ENCODE measurements around the gene TBRG4.

The TBRG4 gene

DNA sequence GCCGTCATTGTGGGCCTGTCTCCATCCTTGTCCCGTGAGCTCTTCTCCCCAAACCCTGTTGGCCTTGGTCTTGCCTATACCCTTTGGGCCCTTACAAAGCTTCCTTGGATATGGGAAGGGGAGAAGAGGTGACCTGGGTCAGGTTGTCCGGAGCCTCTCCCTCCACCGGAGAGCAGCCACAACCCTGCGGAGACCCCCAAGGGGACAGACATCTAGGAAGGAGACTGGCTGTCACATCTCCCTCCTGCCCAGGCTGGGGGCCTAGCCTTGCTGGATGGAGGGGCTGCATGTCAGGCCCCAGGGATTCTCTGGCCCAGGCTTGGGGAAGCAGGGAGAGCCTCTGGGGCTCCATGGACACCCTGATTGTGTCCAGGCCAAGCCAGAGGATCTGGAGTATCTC lies 34.6 kb downstream of the TBRG4 start:
- no peak for ATAC-seq
- TF ChIP-seq SNAI2 (CRISPR knock-in tag; IDR thresholded peaks at IDR 0.05) (no peak), ZNF8 (CRISPR knock-in tag; IDR thresholded peaks at IDR 0.05) (no peak)

GRCh38 chr7:45075871-45076796 lies 35.4 kb downstream of the TBRG4 start:
- no peak for ATAC-seq
- TF ChIP-seq ESRRG (CRISPR knock-in tag; IDR thresholded peaks at IDR 0.05) (no peak), TCF4 (CRISPR knock-in tag; IDR thresholded peaks at IDR 0.05; ENCODE audit: borderline replicate concordance) (no peak), OSR1 (CRISPR knock-in tag; IDR thresholded peaks at IDR 0.05) (no peak), ISL1 (CRISPR knock-in tag; IDR thresholded peaks at IDR 0.05) (no peak), TSHZ2 (CRISPR knock-in tag; IDR thresholded peaks at IDR 0.05) (no peak), ZNF8 (CRISPR knock-in tag; IDR thresholded peaks at IDR 0.05) (no peak), GLIS3 (CRISPR knock-in tag; IDR thresholded peaks at IDR 0.05) (no peak), ZNF70 (CRISPR knock-in tag; IDR thresholded peaks at IDR 0.05) (no peak), ZC3H10 (CRISPR knock-in tag; IDR thresholded peaks at IDR 0.05) (no peak), ZFP3 (CRISPR knock-in tag; IDR thresholded peaks at IDR 0.05) (no peak), ZFP30 (CRISPR knock-in tag; IDR thresholded peaks at IDR 0.05) (no peak), ARNTL (CRISPR knock-in tag; IDR thresholded peaks at IDR 0.05; ENCODE audit: borderline replicate concordance, low read depth) (no peak), RARB (CRISPR knock-in tag; IDR thresholded peaks at IDR 0.05) (no peak)

- TF ChIP-seq RARB (CRISPR knock-in tag; IDR thresholded peaks at IDR 0.05) (no peak), POU6F1 (CRISPR knock-in tag; IDR thresholded peaks at IDR 0.05; ENCODE audit: borderline replicate concordance, low read depth) (no peak), TOX (CRISPR knock-in tag; IDR thresholded peaks at IDR 0.05; ENCODE audit: borderline replicate concordance) (no peak), ZC3H10 (CRISPR knock-in tag; IDR thresholded peaks at IDR 0.05) (no peak), CREB5 (CRISPR knock-in tag; IDR thresholded peaks at IDR 0.05; ENCODE audit: low read depth) (no peak), ZNF70 (CRISPR knock-in tag; IDR thresholded peaks at IDR 0.05) (no peak)
- TF ChIP-seq, protein P1, sequence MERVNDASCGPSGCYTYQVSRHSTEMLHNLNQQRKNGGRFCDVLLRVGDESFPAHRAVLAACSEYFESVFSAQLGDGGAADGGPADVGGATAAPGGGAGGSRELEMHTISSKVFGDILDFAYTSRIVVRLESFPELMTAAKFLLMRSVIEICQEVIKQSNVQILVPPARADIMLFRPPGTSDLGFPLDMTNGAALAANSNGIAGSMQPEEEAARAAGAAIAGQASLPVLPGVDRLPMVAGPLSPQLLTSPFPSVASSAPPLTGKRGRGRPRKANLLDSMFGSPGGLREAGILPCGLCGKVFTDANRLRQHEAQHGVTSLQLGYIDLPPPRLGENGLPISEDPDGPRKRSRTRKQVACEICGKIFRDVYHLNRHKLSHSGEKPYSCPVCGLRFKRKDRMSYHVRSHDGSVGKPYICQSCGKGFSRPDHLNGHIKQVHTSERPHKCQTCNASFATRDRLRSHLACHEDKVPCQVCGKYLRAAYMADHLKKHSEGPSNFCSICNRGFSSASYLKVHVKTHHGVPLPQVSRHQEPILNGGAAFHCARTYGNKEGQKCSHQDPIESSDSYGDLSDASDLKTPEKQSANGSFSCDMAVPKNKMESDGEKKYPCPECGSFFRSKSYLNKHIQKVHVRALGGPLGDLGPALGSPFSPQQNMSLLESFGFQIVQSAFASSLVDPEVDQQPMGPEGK (CRISPR knock-in tag; IDR thresholded peaks at IDR 0.05; ENCODE audit: borderline replicate concordance), result no peak
- no peak for ATAC-seq
Measured at GRCh38 chr7:45075355-45075644, 36.2 kb downstream of the TBRG4 start.

- ATAC-seq, result no peak
- no peak for TF ChIP-seq GLIS3 (CRISPR knock-in tag; IDR thresholded peaks at IDR 0.05)
- no peak for TF ChIP-seq ARNTL (CRISPR knock-in tag; IDR thresholded peaks at IDR 0.05; ENCODE audit: borderline replicate concordance, low read depth)
- no peak for TF ChIP-seq CSDC2 (CRISPR knock-in tag; IDR thresholded peaks at IDR 0.05)
- no peak for TF ChIP-seq ZNF8 (CRISPR knock-in tag; IDR thresholded peaks at IDR 0.05)
- TF ChIP-seq RARB (CRISPR knock-in tag; IDR thresholded peaks at IDR 0.05), result no peak
- TF ChIP-seq, protein P1 (CRISPR knock-in tag; IDR thresholded peaks at IDR 0.05; ENCODE audit: borderline replicate concordance), result no peak
- TF ChIP-seq CSRNP3 (CRISPR knock-in tag; IDR thresholded peaks at IDR 0.05), result no peak
- TF ChIP-seq ISL1 (CRISPR knock-in tag; IDR thresholded peaks at IDR 0.05), result no peak
- TF ChIP-seq TOX (CRISPR knock-in tag; IDR thresholded peaks at IDR 0.05; ENCODE audit: borderline replicate concordance), result no peak
- no peak for TF ChIP-seq ZC3H10 (CRISPR knock-in tag; IDR thresholded peaks at IDR 0.05)
Measured at GRCh38 chr7:45074528-45075354, 36.8 kb downstream of the TBRG4 start.
